H1 (cell line): Measurements from ENCODE around the gene MEIOB.

ENCODE experiments used
- NANOG ChIP-seq: IDR thresholded peaks from 2 replicates; pipeline ENCODE4 v1.6.1; 2011; ENCODE audit warnings: low read length, low read depth, mild to moderate bottlenecking, inconsistent platforms; ENCODE audit not compliant: insufficient read depth, poor library complexity, severe bottlenecking
- TCF12 ChIP-seq: IDR thresholded peaks from 2 replicates; pipeline ENCODE4 v1.6.1; 2011; ENCODE audit warnings: low read depth, mild to moderate bottlenecking, low read length

- TF ChIP-seq NANOG (no peak), TCF12 (no peak)
Measured at GRCh38 chr16:1879477-1879876, 7.5 kb upstream of the MEIOB start.
